HEK293T (cell line): Measurements from ENCODE around the gene CDH13.

Source experiments
- CTCF ChIA-PET: fragments of 350-600 bp; formaldehyde crosslinking; extraction: SDS; loops from one replicate; lab custom pipeline; 2021; ENCODE audit warnings: antibody characterized with exemption, inconsistent platforms; lab: Yijun Ruan, JAX
- POLR2A ChIA-PET: fragments of 350-600 bp; formaldehyde crosslinking; extraction: SDS; loops from one replicate; lab custom pipeline; 2020; ENCODE audit warnings: antibody characterized with exemption, inconsistent platforms; lab: Yijun Ruan, JAX
- DNase-seq: peaks from one replicate; pipeline ENCODE4 v3.0.0; 2012; ENCODE audit warnings: mixed read lengths; ENCODE audit errors: extremely low spot score
- ARNT ChIP-seq: fragments of 450-650 bp; IDR thresholded peaks from 2 replicates; pipeline ENCODE4 v1.6.1; 2017; ENCODE audit warnings: mild to moderate bottlenecking
- BHLHE40 ChIP-seq: fragments of 450-650 bp; IDR thresholded peaks from 2 replicates; pipeline ENCODE4 v1.6.1; 2016; ENCODE audit warnings: mild to moderate bottlenecking, moderate library complexity, borderline replicate concordance
- CTBP1 ChIP-seq: fragments of 450-650 bp; IDR thresholded peaks from 2 replicates; pipeline ENCODE4 v1.6.1; 2016; ENCODE audit warnings: borderline replicate concordance
- ELF4 ChIP-seq: fragments of 450-650 bp; IDR thresholded peaks from 2 replicates; pipeline ENCODE4 v1.6.1; 2017; ENCODE audit warnings: antibody characterized with exemption
- FOXA1 ChIP-seq: fragments of 450-650 bp; IDR thresholded peaks from 2 replicates; pipeline ENCODE4 v1.6.1; 2016; ENCODE audit warnings: mild to moderate bottlenecking
- FOXK2 ChIP-seq: fragments of 450-650 bp; IDR thresholded peaks from 2 replicates; pipeline ENCODE4 v1.6.1; 2016; ENCODE audit warnings: mild to moderate bottlenecking
- FOXM1 ChIP-seq: fragments of 450-650 bp; IDR thresholded peaks from 2 replicates; pipeline ENCODE4 v1.6.1; 2017; ENCODE audit warnings: mild to moderate bottlenecking, borderline replicate concordance
- HDGF ChIP-seq: fragments of 450-650 bp; IDR thresholded peaks from 2 replicates; pipeline ENCODE4 v1.6.1; 2017; ENCODE audit warnings: antibody characterized with exemption, borderline replicate concordance
- L3MBTL2 ChIP-seq: fragments of 450-650 bp; conservative IDR thresholded peaks from 2 replicates; pipeline ENCODE4 v1.6.1; 2016; ENCODE audit warnings: mild to moderate bottlenecking
- LEF1 ChIP-seq: fragments of 450-650 bp; IDR thresholded peaks from 2 replicates; pipeline ENCODE4 v1.6.1; 2017; ENCODE audit warnings: mild to moderate bottlenecking, borderline replicate concordance
- NFRKB ChIP-seq: fragments of 450-650 bp; IDR thresholded peaks from 2 replicates; pipeline ENCODE4 v1.6.1; 2016; ENCODE audit warnings: mild to moderate bottlenecking, moderate library complexity
- SP1 ChIP-seq: fragments of 450-650 bp; IDR thresholded peaks from 2 replicates; pipeline ENCODE4 v1.6.1; 2017
- SUZ12 ChIP-seq: fragments of 450-650 bp; IDR thresholded peaks from 2 replicates; pipeline ENCODE4 v1.6.1; 2016; ENCODE audit warnings: mild to moderate bottlenecking
- TARDBP ChIP-seq: fragments of 450-650 bp; IDR thresholded peaks from 2 replicates; pipeline ENCODE4 v1.6.1; 2016
- ZNF384 ChIP-seq: fragments of 450-650 bp; IDR thresholded peaks from 2 replicates; pipeline ENCODE4 v1.6.1; 2016
- TF ChIP-seq, protein P1 (sequence below): fragments of 450-650 bp; IDR thresholded peaks from 2 replicates; pipeline ENCODE4 v1.6.1; 2016

CDH13 gene

DNA sequence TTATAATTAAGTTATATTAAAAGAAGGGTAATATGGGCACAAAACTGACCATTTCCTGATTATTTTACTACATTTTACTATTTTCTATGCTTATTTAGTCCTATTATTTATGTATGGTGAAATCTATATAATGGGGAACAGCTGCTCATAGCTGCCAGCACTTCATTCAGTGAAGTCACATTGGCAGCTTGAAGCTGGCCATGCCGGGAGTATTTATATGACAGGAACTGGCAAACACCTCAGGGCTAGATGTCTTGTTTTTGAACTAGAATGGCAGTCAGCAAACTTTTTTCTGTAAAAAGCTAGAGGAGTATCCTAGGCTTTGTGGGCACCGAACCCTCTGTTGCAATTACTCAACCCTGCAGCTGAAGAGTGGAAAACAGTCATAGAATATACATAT is 104.1 kb downstream of the CDH13 start:
- no peak for TF ChIP-seq FOXA1
- TF ChIP-seq L3MBTL2: no peak
- no peak for TF ChIP-seq CTBP1
- TF ChIP-seq, protein P1, sequence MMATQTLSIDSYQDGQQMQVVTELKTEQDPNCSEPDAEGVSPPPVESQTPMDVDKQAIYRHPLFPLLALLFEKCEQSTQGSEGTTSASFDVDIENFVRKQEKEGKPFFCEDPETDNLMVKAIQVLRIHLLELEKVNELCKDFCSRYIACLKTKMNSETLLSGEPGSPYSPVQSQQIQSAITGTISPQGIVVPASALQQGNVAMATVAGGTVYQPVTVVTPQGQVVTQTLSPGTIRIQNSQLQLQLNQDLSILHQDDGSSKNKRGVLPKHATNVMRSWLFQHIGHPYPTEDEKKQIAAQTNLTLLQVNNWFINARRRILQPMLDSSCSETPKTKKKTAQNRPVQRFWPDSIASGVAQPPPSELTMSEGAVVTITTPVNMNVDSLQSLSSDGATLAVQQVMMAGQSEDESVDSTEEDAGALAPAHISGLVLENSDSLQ: no peak
- TF ChIP-seq FOXK2: no peak
- TF ChIP-seq HDGF: no peak
- no peak for TF ChIP-seq ZNF384
- no peak for TF ChIP-seq ARNT
- TF ChIP-seq BHLHE40: no peak
- no peak for TF ChIP-seq SUZ12
- POLR2A ChIA-PET: no interaction called here
- CTCF ChIA-PET: no interaction called here
- DNase-seq: no peak

DNA sequence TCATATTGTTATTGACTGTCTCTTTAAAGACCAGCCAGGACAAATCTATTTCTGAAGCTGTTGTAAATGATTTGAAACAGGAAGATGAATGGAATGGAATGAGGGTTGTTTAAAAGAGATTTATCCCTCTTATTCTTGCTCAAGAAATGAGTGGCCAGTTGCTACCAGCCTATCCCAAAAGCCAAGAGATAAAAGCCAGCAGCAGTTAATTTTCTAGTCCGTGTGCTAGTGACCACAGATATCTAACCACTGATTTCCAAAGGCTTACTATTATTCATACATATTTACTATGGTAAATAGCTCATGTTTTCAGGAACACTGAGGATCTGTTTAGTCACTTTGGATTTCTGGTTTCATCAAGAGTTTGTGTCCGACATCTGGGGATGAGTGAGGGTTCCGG is 105.7 kb downstream of the CDH13 start:
- ChIA-PET POLR2A (no interaction called here), CTCF (no interaction called here)
- TF ChIP-seq FOXM1 (no peak), ARNT (no peak), SP1 (no peak), CTBP1 (no peak), L3MBTL2 (no peak), NFRKB (no peak)
- TF ChIP-seq, protein P1: no peak
- DNase-seq: no peak

- DNase-seq: no peak
- CTCF ChIA-PET: no interaction called here
- POLR2A ChIA-PET: no interaction called here
Measured at GRCh38 chr16:82735186-82735585, 108.4 kb downstream of the CDH13 start.

GRCh38 chr16:82735673-82736091 is 108.9 kb downstream of the CDH13 start:
- ChIA-PET POLR2A (no interaction called here), CTCF (no interaction called here)
- DNase-seq: no peak
- TF ChIP-seq ZNF384 (no peak), FOXA1 (no peak)

More at GRCh38 chr16:82735186-82735585, 108.4 kb downstream of the CDH13 start:
- TF ChIP-seq SP1 (no peak), ARNT (no peak), TARDBP (no peak), SUZ12 (no peak), NFRKB (no peak), BHLHE40 (no peak), FOXA1 (no peak), L3MBTL2 (no peak), HDGF (no peak), ZNF384 (no peak)
- TF ChIP-seq, protein P1: no peak

DNA sequence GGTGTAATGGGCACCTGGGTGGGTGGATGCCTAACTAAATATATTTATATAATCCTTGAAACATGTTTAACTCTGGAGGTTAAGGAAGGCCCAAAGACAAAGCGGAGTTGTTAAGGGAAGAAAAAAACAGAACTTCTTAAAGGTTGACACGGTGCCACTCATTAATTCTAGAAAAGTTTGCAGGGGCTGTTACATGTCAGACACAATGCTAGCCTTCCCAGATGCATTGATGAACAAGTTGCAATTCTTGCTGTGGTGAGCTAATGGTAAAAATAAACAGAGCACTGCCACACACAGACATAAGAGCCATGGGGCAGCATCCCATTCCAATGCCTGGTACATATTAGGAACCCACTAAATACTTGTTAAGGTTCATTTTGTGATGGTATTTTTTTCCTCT is 109.5 kb downstream of the CDH13 start:
- TF ChIP-seq LEF1: no peak
- TF ChIP-seq ARNT: no peak
- TF ChIP-seq SP1: no peak
- TF ChIP-seq, protein P1: no peak
- no peak for TF ChIP-seq FOXK2
- TF ChIP-seq ZNF384: no peak
- no peak for TF ChIP-seq CTBP1
- no peak for DNase-seq
- ChIA-PET POLR2A (no interaction called here), CTCF (no interaction called here)

DNA sequence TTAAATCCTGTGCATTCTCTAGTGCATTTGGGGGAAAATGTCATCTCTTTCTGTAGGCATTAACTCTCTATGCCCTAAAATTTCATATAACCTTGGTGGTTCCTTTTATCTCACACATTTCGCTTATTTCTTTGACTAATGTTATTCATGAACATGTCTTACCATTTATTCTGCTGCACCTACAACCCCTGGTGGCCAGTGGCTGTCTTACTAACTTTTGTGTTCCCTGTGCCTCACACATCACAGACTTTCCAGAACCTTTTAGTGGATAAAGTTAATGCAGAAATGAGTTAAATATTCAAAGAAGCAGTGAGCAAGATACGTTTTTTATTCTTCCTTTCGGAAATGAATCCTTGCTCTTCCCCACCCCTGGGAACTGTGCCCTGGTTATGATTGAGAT is 111.9 kb downstream of the CDH13 start:
- POLR2A ChIA-PET: no interaction called here
- TF ChIP-seq FOXK2: no peak
- no peak for TF ChIP-seq ELF4
- TF ChIP-seq, protein P1: no peak
- TF ChIP-seq CTBP1: no peak
- no peak for TF ChIP-seq FOXM1
- no peak for TF ChIP-seq LEF1
- TF ChIP-seq ARNT: no peak
- TF ChIP-seq FOXA1: no peak
- no peak for TF ChIP-seq BHLHE40
- no peak for TF ChIP-seq SP1
- TF ChIP-seq L3MBTL2: no peak
- TF ChIP-seq SUZ12: no peak
- CTCF ChIA-PET: no interaction called here

More for the DNA sequence above, 111.9 kb downstream of the CDH13 start:
- DNase-seq: no peak
